ENCODE measurements around the gene SGK1. TPM values are rescaled to one million over a fixed set of nuclear protein-coding genes. Genes with fewer than 3 reads are reported as not detected.

SGK1 gene
- total RNA-seq, 1 experiment from 2014 or later, result 7.8 TPM

DNA sequence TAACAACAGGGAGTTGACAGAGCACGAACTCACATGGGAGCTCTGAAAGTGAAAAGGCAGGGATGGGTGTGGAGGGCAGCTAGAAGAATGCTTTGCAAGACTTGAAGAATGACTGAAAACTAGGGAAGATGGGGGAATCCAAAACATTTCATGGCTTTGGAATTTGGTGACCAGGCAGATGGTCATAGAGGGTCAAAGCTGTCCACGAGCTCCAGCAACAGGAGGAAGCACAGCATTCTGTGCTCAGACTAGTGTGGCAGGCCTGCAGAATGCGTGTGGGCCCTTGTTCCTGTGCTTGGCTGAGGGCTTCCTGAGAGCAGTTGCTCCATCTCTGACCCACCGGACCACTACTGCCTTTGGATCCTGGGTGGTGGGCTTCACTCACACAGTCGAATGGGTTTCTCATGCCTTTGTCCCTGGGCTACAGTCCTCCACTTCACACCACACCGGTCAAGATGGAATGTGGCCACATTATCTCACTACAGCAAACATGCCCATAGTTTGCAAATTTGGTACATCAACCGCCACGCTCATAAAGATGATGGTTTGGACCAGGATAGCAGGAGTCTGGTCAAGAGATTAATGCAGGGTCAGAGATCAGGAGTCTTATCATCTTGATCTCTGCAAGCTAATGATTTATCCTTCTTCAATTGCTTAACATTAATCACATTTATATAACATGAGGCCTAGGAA lies 100.7 kb downstream of the SGK1 start:
- Histone ChIP-seq H3K79me2 (ENCODE audit: insufficient read depth, low read length) (no peaks in the 10 kb centered on the region), H4K5ac (ENCODE audit: insufficient read length, low read depth, low read length) (no peak overlapping the region), H3K4me2 (ENCODE audit: insufficient read depth, insufficient read length, low read length) (no peak overlapping the region), H3K9ac (ENCODE audit: extremely low read depth, insufficient read length, low read length) (no peak overlapping the region), H2AK5ac (ENCODE audit: insufficient read length, low read length) (no peak overlapping the region), H3K23me2 (ENCODE audit: insufficient read length, low read depth, low read length, poor library complexity, severe bottlenecking) (no peaks in the 10 kb centered on the region), H3K18ac (ENCODE audit: insufficient read length, low read depth, low read length) (no peak overlapping the region), H4K8ac (replicated peaks; ENCODE audit: insufficient read length, low read depth, low read length) (no peak overlapping the region), H3K23ac (ENCODE audit: insufficient read length, low read depth, low read length) (no peak overlapping the region), H3K9me3 (ENCODE audit: control insufficient read depth, low read depth, low read length) (no peaks in the 10 kb centered on the region), H3K27ac (ENCODE audit: insufficient read length, low read depth, low read length) (no peak overlapping the region), H2AFZ (ENCODE audit: low read length) (no peak overlapping the region), H2BK20ac (ENCODE audit: low read depth, low read length, poor library complexity, severe bottlenecking) (no peak overlapping the region), H2BK5ac (ENCODE audit: insufficient read length, low read length) (no peak overlapping the region), H2BK120ac (ENCODE audit: low read depth, low read length, poor library complexity, severe bottlenecking) (no peak overlapping the region), H3K27me3 (ENCODE audit: insufficient read depth, low read length) (no peaks in the 10 kb centered on the region), H4K20me1 (ENCODE audit: control insufficient read depth, insufficient read depth, insufficient read length) (no peaks in the 10 kb centered on the region), H4K91ac (ENCODE audit: insufficient read length, low read depth, low read length) (no peak overlapping the region), H3T11ph (ENCODE audit: low read length) (no peak overlapping the region), H3K56ac (ENCODE audit: insufficient read length, low read depth, low read length) (no peak overlapping the region), H3K79me1 (ENCODE audit: insufficient read depth, low read depth, low read length, poor library complexity, severe bottlenecking) (no peaks in the 10 kb centered on the region), H2BK12ac (ENCODE audit: insufficient read length, low read depth, low read length) (no peak overlapping the region), H3K4me1 (ENCODE audit: insufficient read depth, low read length) (no peaks in the 10 kb centered on the region), H2BK15ac (ENCODE audit: low read depth, low read length) (no peak overlapping the region), H3K4ac (ENCODE audit: low read depth, low read length) (no peak overlapping the region), H3K14ac (ENCODE audit: insufficient read depth, low read length) (no peak overlapping the region)
- Mint-ChIP-seq H3K9me3 (no peaks in the 10 kb centered on the region), H3K36me3 (ENCODE audit: insufficient read depth in 1 of 3, low read depth in 3 of 3) (no peaks in the 10 kb centered on the region), H3K27me3 (ENCODE audit: low read depth) (no peaks in the 10 kb centered on the region), H3K4me3 (no peak overlapping the region), H3K27ac (no peak overlapping the region), H3K4me1 (peaks cover 3 to 4% of the 10 kb centered on the region in 2 experiments; a peak in 2 of 4 replicates)
- no peak for TF ChIP-seq CTCF (conservative IDR thresholded peaks at IDR 0.05)
- DNase-seq, result no peak
- WGBS (ENCODE audit: extremely low coverage, insufficient read length, low lambda C conversion rate), result no CpG with 5 or more reads among the region's 8 CpGs
